ENCODE measurements around the gene CNOT2.
A peak's percentile ranks its signal among the peaks of the same experiment; 100 is the strongest.

CNOT2 gene

GRCh38 chr12:70242695-70243509, at the start of gene CNOT2:
CNOT2 (plus strand) TSS chr12:70243433; CDS start chr12:70278227, 34,794 bp downstream.
- DNase-seq, result peak; percentile 97

GRCh38 chr12:70194076-70194475, 49.2 kb upstream of the CNOT2 start:
- DNase-seq, result no peak

DNA sequence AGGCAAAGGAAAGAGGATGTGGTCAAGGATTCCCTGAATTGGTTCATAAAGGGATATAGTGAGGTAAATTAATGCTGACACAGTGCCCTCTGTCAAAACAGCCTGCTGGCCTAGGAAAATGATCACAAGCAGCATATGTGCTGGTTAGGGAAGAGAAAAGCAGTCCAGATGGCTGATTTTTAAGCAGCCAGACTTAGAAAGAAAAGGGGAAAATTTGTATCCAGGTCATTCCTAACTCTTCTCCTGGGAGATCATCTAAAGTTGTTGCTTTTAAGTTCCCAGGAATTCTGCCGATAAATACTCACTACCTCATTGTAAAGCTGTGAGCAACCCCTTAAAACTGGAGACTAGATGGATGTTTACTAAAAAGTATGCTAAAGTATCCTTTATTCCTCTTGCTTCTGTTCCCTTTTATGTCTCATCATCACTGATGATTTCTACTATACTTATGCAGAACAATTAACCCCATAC, 46.4 kb upstream of the CNOT2 start:
- no peak for DNase-seq

DNA sequence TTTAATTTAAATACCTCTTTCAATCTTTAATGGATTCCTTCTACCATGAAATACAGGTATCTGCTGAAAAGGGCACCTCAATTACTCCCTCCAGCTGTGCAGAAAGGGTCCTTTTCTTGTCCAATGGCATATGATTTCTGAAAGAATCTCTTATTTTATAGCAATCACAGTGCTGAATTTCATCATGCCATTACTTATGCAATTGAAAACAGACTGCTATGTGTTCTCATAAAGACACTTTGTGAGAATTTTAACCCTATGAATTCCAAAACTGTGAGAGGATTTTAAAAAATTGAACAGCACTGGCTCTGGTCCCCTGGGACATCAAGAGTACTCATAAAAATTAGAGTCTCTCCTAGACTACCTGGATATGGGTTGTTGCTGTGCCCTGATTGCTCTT, 45.9 kb upstream of the CNOT2 start:
- no peak for DNase-seq

GRCh38 chr12:70213707-70214106, 29.5 kb upstream of the CNOT2 start:
- no peak for DNase-seq

DNA sequence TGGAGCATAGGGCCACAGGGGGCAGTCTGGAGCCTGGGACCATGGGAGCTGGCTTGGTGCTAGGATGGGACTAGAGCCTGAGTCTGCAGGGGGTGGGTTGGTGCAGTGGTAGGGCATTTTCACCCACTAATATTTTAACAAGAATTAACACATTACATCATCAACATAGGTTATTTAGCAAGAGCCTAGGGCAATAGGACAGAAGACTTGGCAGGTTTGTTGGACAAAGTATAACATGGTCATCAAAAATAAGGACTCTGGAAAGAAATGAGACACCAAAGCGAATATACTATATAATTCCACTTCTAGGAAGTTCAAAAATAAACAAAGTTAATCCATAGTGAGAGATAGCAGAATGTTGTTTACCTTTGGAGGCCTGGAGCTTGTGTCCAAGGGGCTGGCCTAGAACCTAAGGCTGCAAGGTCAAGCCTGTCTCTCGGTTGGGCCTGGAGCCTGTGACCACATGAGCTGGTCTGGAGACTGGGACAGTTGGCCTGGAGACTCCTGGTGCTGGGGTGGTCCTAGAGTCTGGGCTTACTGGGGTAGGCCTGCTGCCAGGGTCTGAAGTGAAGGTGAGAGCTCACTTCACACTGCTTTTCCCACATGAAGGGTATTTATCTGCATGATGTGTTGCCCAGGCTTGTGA, 28.1 kb upstream of the CNOT2 start:
- no peak for DNase-seq

GRCh38 chr12:70217416-70217815, 25.8 kb upstream of the CNOT2 start:
- no peak for DNase-seq

DNA sequence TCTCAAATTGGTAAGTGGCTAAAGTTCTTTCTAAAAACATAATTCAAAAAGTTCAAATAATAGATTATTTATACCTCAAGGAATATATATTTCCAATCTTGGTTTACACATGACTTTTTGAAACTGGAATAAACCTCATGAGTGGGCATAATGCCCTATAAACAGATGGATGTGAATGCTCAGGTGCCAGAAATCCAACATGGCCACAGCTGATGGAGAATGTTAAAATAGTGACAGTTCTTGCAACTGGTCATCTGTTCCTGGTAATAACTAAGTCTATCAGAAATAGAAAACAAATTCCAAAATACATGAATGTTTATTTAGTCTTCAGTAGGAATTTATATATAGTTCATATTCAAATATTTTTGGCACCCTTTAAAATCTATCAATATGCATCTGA, 21.6 kb upstream of the CNOT2 start:
- no peak for DNase-seq

GRCh38 chr12:70227911-70228310, 15.3 kb upstream of the CNOT2 start:
- DNase-seq, result no peak

DNA sequence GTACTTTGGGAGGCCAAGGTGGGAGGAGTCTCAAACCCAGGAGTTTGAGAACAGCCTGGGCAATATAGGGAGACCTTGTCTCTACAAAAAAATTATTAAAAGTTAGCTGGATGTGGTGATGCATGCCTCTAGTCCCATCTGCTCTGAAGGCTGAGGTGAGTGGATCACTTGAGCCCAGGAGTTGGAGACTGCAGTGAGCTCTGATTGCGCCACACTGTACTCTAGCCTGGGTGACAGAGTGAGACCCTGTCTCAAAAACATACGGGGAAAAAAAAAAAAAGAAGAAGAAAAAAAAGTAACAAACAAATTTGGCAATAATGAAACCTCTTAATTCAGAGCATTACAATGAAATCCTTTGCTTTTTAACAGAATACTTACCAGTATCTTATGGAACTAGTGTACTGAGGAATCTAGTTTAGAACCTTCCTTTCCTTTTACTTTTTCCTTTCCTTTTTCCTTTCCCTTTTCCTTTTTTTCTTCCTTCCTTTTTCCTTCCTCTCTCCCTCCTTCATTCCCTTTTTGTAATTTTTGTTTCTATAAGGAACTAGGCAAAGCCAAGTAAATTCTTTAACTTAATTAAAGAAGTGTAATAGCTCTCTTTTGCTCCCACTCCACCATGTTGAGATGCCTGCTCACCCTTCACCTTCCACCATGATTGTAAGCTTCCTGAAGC, 12.2 kb upstream of the CNOT2 start:
- no peak for DNase-seq

GRCh38 chr12:70236990-70237389, 6.2 kb upstream of the CNOT2 start:
- DNase-seq, result no peak

DNA sequence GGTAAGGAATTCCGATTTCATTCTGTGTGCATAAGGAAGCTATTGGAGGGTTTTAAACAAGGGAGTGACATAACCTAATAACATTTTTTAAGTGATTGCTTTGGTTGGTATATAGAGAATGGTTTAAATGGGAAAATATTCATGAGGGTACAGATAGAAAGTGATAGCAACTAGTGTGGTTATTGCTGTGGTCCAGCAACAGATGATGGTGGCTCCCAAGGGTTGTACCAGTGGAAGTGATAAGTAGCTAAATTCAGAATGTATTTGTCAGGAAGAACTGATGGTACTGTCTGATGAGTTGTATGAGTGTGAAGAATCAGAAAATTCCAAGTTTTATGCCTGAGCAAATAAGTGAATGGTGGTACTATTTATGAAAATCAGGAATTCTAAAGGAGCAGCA, 2.6 kb upstream of the CNOT2 start:
- no peak for DNase-seq

GRCh38 chr12:70241845-70242244, 1.4 kb upstream of the CNOT2 start:
- DNase-seq, result no peak

GRCh38 chr12:70243510-70244371, 508 bp downstream of the CNOT2 start:
- peak; percentile 91 for DNase-seq

DNA sequence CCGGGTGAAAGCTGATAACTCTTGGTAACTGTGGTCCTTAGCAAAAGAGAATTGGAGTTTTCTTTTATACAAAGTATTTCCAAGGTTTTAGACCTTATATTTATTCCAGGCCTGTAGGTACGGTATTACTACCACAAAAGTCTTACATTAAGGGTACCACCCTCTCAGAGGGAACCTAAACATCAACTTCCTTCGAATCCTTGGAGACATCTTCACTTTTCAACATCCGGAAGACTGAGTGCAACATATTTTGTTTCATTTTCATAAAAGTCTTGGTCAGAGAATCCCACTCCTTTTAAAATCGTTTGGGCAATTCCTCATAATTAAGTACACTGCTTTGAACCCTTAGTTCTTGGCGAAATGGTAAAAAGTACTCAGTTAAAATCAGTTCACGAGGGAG, 1.2 kb downstream of the CNOT2 start:
- no peak for DNase-seq

DNA sequence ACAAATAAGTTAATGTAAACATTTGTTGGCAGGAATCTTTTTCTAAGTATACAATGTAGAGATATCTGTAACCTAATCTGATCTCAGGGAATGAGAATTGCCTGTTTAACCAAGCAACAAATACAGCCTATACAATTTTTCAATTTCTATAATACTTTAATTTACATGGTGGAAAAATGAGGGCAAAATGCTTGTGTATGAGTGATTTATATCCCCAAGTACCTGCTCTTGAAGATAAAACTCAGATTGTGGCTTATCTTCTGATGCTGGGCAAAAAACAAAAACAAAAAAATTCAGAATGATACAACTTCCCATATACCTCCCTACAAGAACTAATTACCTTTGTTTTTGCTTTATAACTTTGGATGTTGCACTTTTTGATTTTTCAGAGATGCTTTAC, 2.2 kb downstream of the CNOT2 start:
- no peak for DNase-seq

DNA sequence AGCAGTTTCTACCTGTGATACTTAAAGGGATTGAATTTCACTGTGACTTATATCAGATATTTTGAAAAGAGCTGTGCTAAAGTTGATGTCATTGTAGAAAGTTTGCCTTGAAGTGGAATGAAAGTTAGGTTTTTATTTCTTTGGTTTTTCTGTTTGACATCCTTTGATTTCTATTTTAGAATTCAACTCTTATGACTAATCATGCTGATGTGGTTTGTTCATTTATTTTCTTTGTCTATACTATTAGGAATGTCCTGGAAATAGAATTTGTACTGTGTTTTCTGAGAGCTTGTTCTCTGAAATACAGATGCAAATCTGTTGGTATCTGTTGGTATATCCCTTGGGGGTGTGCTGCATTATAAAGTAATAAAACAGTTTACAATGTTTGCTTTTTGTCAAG, 3.3 kb downstream of the CNOT2 start:
- no peak for DNase-seq

DNA sequence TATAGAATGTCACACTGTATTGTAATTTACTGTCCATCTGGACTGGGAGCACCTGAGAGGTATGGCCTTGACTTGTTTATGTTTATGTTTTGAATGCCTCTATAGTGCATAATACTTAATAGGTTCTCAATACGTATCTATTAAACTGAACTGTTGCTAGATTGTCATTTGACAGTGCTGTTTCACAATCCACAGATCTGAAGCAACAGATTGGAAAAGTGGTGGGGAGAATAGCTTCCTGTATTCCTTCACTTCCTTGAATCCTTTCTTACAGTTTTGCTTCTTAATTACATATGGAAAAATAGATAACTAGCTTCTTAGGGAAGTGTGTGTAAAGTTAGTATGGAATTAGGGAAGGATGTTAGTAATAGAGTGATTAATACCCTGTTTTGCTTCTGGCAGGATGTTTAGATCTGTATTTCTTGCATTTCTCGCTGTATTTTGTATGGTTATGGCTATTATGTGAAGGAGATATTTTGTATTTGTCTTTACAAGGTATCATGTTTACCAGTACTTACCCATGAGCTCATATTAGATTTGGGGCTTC, 4.5 kb downstream of the CNOT2 start:
- no peak for DNase-seq

DNA sequence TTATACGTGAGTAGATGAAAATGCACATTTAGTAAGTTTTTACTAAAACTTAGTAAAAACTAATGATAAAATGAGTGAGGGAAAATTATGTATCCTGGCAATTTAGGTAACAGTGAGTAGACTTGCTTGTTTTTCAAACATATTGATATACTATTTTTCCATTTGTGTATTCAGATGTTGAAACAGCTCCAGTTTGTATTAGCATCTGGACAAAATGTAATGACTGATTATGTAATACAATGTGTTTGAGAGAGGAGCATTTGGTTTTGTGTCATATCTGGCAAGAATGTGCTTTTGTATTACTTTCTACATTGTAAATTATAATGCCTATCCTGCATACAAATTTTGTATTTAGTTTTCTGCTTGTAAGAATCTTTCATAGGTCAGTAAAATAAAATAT, 5.6 kb downstream of the CNOT2 start:
- DNase-seq, result no peak

DNA sequence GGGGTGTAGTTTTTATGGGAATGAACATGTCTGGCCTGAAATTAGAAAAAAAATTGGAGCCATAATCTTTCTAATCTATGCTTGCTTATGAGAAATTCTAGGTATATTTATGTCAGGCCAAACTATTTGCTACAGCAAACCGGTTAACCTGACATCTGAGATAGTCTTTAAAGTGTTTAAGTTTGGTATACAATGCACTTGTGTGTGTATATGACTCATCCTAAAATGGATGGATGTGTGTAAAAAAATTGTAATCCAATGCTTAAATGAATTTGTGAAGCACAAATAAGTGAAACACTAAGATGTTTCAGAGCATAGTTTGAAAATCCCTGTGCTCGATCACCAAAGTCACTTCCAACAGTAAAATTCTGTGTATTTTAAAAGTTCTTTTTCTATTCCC, 6.7 kb downstream of the CNOT2 start:
- DNase-seq, result no peak

GRCh38 chr12:70251226-70251625, 8.0 kb downstream of the CNOT2 start:
- DNase-seq, result no peak

- no peak for DNase-seq
These were observed 8.4 kb downstream of the CNOT2 start for GRCh38 chr12:70251661-70252060.

DNA sequence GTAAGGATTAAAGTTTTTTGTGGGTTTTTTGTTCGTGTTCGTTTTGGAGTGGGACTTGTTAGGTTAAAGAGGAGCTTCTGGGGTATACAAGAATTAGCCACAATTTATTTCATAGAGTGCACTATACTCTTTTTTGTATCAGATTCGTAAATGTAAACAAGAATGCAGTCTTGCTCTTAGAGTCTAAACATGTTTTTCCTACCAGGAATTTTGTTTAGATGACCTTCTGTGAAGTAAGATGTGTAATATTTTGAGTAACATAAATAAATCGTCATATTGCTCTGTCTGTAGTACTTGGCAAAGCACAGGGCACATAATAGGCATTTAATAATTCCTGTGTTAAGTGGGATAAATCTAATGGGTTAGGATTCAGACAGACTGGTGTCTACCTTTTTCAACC, 9.6 kb downstream of the CNOT2 start:
- no peak for DNase-seq
